ENCODE results near the gene OR13A1.

Gene OR13A1

DNA sequence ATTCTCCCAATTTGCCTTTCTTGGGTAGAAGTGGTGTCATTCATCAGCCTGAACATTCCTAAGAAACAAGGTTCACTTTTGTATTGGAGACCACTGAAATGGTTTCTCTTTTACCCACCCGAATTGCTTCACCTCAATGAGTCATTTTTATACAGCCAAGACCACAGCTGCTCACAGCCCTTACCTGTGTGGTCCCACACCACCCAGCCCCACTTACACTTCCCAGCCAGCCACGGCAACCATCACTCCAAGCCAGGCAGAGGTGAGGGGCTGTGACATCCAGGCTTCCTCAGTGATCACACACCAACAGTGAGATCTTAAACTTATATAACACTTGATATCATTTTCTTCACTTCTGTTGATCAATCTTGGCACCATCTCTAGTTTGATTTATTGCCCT is 20.7 kb downstream of the OR13A1 start:
- H3K36me3 ChIP-seq (ENCODE audit: control insufficient read depth in 2 of 2, insufficient read depth in 1 of 2, low read length in 2 of 2): no peaks in the 10 kb centered on the region
- no peaks in the 10 kb centered on the region for H3K9me3 ChIP-seq (ENCODE audit: control insufficient read depth, insufficient read depth, low read depth, low read length)
- H3K27ac ChIP-seq (ENCODE audit: extremely low read depth, low read depth, low read length): no peak overlapping the region
- no peaks in the 10 kb centered on the region for H3K4me1 ChIP-seq (ENCODE audit: control insufficient read depth, insufficient read depth, low read length)
- ChIA-PET CTCF (no interaction called here), POLR2A (no interaction called here)
- no peak for TF ChIP-seq ZNF211 (tag by site-specific recombination; IDR thresholded peaks at IDR 0.05; ENCODE audit: low read depth)
- no peak for TF ChIP-seq ZNF645 (tag by site-specific recombination; IDR thresholded peaks at IDR 0.05)
- TF ChIP-seq, protein P1, sequence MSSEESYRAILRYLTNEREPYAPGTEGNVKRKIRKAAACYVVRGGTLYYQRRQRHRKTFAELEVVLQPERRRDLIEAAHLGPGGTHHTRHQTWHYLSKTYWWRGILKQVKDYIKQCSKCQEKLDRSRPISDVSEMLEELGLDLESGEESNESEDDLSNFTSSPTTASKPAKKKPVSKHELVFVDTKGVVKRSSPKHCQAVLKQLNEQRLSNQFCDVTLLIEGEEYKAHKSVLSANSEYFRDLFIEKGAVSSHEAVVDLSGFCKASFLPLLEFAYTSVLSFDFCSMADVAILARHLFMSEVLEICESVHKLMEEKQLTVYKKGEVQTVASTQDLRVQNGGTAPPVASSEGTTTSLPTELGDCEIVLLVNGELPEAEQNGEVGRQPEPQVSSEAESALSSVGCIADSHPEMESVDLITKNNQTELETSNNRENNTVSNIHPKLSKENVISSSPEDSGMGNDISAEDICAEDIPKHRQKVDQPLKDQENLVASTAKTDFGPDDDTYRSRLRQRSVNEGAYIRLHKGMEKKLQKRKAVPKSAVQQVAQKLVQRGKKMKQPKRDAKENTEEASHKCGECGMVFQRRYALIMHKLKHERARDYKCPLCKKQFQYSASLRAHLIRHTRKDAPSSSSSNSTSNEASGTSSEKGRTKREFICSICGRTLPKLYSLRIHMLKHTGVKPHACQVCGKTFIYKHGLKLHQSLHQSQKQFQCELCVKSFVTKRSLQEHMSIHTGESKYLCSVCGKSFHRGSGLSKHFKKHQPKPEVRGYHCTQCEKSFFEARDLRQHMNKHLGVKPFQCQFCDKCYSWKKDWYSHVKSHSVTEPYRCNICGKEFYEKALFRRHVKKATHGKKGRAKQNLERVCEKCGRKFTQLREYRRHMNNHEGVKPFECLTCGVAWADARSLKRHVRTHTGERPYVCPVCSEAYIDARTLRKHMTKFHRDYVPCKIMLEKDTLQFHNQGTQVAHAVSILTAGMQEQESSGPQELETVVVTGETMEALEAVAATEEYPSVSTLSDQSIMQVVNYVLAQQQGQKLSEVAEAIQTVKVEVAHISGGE (tag by site-specific recombination; conservative IDR thresholded peaks at IDR 0.05; ENCODE audit: low read depth): no peak
- TF ChIP-seq, protein P2, sequence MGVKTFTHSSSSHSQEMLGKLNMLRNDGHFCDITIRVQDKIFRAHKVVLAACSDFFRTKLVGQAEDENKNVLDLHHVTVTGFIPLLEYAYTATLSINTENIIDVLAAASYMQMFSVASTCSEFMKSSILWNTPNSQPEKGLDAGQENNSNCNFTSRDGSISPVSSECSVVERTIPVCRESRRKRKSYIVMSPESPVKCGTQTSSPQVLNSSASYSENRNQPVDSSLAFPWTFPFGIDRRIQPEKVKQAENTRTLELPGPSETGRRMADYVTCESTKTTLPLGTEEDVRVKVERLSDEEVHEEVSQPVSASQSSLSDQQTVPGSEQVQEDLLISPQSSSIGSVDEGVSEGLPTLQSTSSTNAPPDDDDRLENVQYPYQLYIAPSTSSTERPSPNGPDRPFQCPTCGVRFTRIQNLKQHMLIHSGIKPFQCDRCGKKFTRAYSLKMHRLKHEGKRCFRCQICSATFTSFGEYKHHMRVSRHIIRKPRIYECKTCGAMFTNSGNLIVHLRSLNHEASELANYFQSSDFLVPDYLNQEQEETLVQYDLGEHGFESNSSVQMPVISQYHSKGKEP (tag by site-specific recombination; IDR thresholded peaks at IDR 0.05): no peak
- no peak for TF ChIP-seq BCL11A (tag by site-specific recombination; IDR thresholded peaks at IDR 0.05; ENCODE audit: low read depth)
- TF ChIP-seq YY2 (tag by site-specific recombination; IDR thresholded peaks at IDR 0.05): no peak
- TF ChIP-seq KLF17 (tag by site-specific recombination; IDR thresholded peaks at IDR 0.05): no peak
- no peak for TF ChIP-seq ZNF76 (tag by site-specific recombination; IDR thresholded peaks at IDR 0.05; ENCODE audit: borderline replicate concordance, low read depth)
- TF ChIP-seq REST (tag by site-specific recombination; IDR thresholded peaks at IDR 0.05): no peak
- no peak overlapping the region for H3K4me3 ChIP-seq (ENCODE audit: low read depth, low read length)

GRCh38 chr10:45286980-45287379 is 28.4 kb downstream of the OR13A1 start:
- no peak overlapping the region for H3K27ac ChIP-seq (ENCODE audit: extremely low read depth, low read depth, low read length)
- no peak overlapping the region for H3K4me3 ChIP-seq (ENCODE audit: low read depth, low read length)
- H3K36me3 ChIP-seq (ENCODE audit: control insufficient read depth in 2 of 2, insufficient read depth in 1 of 2, low read length in 2 of 2): no peaks in the 10 kb centered on the region
- ChIA-PET POLR2A (no interaction called here), CTCF (no interaction called here)
- H3K9me3 ChIP-seq (ENCODE audit: control insufficient read depth, insufficient read depth, low read depth, low read length): no peaks in the 10 kb centered on the region
- H3K4me1 ChIP-seq (ENCODE audit: control insufficient read depth, insufficient read depth, low read length): no peaks in the 10 kb centered on the region
- no peak for TF ChIP-seq ZNF510 (tag by site-specific recombination; IDR thresholded peaks at IDR 0.05; ENCODE audit: insufficient replicate concordance)
- TF ChIP-seq ZBTB8A (tag by site-specific recombination; IDR thresholded peaks at IDR 0.05): no peak
- no peak for TF ChIP-seq ZNF596 (tag by site-specific recombination; IDR thresholded peaks at IDR 0.05)
- TF ChIP-seq YY2 (tag by site-specific recombination; IDR thresholded peaks at IDR 0.05): no peak
- no peak for TF ChIP-seq PRDM10 (tag by site-specific recombination; IDR thresholded peaks at IDR 0.05)
- TF ChIP-seq, protein P2 (tag by site-specific recombination; IDR thresholded peaks at IDR 0.05): no peak
- TF ChIP-seq ZBTB21 (tag by site-specific recombination; IDR thresholded peaks at IDR 0.05): no peak
